COLO668 (cell line): Measurements from ENCODE around the gene WDR83.
A peak's percentile ranks its signal among the peaks of the same experiment; 100 is the strongest.
"Not testable (repeated sequence)": the region's sequence is repeated elsewhere in the genome, so short reads cannot be mapped to it uniquely, and the experiment has no call there.

ENCODE experiments used
- DNase-seq: peaks from one replicate; lab custom pipeline; 2025; ENCODE audit not compliant: unreplicated experiment; lab: John Stamatoyannopoulos, UW

The WDR83 gene

DNA sequence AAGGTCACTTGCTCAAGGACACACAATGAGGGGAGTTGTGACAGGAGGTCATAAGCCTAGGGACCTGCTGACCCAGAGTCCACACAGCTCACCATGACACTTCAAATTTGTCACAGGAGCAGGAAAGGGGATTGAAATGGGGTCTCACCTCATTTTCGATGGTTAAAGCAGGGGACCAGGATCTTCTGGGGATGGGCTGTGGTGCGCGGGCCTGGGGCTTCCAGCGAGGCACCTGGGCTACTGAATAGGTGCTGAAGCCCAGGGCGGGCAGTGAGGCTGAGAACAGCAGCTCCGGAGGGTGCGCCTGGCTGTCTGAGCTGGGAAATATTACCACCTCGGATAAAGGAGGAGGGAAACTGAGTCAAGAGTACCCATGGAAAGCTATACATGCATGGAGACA lies 11.1 kb upstream of the WDR83 start:
- DNase-seq: no peak

DNA sequence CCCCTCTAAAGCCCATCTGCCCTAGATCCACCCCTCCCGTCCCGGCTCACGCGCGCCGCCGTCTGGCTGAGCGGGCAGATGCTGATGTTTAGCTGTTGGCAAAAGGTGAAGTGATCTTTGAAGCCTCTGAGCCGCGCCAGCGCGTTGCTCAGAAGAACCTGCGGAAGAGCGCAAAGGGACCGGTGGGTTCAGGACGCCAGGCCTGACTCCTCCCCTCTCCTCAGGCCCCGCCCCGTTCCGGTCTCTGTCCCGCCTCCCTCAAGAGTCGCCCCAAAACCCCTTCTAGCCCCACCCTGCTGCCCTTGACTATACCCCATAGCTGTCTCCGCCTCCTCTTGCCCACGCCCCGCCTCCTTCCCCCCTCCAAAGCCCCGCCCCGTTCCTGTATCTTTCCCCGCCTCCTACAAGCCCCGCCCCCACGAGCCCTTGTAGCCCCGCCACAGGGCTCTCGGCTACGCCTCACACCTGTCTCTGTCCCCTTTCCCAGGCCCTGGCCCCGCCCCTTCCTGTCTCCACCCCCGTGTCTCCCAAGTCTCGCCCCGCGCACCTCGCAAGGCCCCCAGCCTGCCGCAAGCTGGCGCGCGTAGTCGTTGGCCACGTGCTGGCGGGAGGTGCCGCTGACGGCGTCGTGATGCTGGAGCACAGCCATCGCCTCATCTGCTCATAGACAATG lies 9.6 kb upstream of the WDR83 start:
- peak; percentile 12 for DNase-seq

DNA sequence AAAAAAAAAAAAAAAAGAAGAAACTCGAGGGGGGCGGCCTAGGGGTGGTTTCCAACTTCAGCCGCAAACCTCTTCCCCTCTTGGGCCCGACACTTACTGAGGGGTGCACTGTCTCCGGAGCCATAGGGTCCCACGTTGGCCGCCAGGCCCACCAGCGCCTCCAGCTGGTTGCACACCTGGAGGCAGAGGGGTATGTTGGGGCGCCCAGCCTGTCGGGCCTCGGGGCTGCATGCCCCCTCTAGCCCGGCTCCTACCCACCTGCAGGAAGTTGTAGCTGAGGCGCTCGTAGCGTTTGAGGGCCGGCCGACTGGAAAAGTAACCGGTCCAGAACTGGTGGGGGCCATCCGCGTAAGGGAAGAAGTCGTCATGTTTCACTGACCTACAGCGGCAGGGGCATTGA lies 8.6 kb upstream of the WDR83 start:
- no peak for DNase-seq

DNA sequence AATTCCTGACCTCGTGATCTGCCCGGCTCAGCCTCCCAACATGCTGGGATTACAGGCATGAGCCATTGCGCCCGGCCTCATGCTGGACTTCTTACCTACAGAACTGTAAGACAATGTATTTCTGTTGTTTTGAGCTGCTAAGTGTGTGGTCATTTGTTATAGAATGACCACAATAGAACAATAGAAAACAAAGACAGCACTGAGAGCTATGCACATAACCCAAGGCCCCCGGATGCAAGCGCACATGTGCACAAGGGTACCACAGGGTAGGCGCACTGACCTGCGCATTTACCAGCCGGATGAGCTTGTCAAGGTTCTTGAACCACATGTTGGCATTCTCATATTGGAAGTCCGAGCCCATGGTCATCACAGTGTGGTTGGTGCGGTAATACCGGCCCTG lies 5.6 kb upstream of the WDR83 start:
- no peak for DNase-seq

DNA sequence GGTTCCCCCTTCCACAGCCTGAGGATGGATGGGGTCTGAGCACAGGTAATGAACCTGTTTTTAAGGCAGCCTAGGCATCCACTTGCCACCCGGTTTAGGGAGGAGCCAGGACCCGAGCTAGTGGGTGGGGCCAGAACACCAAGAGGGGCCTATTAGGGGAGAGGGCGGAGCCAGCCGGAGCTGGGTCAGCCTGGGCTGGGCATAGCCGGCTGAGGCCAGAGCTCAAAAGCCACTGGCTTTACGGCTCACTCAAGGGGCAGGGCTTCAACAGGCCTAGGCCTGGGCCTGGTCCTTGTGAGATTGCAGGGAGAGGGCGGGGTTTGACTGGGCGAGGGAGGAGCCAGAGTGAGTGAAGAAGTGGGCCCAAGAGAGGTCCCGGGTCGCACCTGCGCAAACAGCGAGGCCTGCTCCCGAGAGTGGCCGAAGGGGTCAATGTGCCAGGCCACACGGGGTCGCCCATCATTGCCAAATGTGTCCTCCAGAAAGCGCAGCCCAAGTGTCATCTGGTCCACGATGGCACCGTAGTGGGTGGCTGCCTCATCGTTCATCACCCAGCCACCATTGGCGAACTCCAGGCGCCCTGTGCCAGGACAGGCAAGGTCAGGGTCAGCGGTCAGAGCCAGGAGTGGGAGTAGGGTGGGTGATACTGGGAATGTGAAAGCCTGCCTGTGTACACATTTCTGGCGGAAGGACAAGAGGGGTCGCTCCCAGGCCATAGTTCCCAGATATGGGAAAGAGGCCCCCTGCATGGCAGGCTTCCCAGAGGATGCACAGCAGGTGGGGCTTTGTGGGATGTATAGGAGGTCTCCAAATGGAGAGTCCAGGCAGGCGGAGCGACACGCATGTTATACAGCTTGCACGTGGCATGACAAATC lies 2.0 kb upstream of the WDR83 start:
- DNase-seq: no peak

DNA sequence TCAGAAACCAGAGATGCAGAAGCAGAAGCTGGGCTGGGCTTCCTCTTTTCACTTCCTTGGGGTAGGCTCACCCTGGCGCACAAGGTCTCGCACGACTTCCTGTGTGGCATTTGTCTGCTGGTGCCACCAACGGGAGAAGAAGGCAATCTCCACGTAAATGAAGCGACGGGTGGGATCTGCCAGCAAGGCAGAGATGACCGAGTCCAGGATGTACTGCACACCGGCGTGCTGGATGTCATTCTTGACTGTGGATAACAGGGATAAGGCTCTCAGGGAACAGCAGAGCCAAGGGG lies 1.4 kb upstream of the WDR83 start:
- DNase-seq: no peak

DNA sequence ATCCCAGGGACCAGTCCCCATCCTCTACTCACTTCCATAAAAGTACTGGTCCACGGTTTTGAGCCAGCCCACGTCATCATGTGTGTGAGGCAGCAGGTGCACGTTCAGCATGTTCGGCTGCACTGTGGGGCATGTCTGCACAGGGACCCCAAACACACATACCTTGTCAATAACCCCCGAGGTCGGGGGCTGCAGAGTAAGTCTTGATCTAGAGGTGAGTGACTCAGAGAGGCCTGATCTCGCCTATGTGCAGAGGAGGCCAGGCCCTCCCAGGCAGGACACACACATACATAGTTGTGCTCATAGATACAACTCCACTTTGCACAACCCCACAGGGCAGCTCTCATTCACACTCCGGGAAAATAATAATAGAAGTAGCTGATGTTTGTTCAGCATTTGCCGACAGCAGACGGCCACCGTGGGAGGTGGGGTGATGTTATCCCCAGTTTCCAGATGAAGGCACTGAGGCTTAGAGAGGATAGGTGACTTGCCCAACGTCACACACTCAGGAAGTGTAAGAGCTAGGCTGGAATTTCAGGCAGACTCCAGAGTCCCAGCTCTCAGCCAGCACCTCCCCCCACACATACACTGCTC lies 839 bp upstream of the WDR83 start:
- DNase-seq: no peak

DNA sequence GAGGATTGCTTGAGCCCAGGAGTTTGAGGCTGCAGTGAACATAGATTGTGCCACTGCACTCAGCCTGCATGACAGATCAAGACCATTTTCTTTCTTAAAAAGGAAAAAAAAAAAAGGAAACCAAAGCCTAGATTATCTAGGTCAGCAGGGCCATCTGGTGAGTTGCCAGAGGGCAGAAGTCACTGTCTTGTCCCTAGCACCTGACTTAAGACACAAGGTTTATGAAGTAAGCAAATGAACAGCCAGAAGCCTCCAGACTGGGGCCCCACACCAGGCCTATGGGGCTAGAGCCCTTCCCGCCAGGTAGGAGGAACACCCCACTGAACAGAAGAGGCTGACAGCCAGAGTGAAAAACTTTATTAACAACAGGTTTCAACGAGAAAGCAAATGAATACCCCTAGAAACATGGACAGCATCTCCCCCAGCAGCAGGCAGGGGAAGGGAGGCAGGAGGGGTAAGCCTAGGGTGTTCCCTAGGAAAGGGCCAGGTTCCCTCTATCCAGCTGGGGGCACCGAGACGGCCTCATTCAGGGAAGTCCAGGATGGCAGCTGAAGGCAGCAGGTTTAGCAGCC lies 1.2 kb downstream of the WDR83 start:
- DNase-seq: no peak

DNA sequence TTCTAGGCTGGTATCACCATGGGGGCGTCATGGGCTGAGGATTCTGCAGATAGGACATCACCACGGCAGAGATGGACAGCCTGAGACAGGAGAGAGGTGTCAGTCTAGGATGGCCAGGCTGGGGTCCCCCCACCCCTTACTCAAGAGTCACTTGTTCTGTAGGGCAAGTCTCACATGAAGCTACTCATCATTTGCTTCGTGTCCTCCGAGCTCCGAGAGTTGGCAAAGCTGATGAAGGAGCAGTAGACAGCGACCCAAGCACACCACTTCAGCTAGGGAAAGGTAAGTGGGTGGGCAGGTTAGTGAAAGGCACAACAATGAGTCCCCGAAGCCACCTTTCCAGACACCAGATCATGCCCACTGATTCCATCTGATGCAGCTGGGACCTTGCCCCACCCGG lies 1.7 kb downstream of the WDR83 start:
- DNase-seq: no peak

DNA sequence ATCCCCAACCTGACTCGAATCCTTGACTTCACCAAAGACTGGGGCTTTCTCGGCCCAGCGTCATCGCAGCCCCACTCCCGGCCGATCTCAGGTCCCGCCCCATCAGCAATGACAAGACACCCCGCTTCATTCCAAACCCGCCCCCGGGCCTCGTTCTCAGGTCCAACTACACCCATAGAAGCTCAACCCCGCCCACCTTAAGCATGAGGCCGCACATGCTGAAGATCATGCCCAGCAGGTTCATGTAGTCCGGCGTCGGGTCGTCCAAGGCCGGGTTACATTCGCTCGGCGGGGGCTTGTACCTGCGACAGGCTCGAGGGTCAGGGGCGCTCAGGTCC lies 2.3 kb downstream of the WDR83 start:
- DNase-seq: peak; percentile 26

DNA sequence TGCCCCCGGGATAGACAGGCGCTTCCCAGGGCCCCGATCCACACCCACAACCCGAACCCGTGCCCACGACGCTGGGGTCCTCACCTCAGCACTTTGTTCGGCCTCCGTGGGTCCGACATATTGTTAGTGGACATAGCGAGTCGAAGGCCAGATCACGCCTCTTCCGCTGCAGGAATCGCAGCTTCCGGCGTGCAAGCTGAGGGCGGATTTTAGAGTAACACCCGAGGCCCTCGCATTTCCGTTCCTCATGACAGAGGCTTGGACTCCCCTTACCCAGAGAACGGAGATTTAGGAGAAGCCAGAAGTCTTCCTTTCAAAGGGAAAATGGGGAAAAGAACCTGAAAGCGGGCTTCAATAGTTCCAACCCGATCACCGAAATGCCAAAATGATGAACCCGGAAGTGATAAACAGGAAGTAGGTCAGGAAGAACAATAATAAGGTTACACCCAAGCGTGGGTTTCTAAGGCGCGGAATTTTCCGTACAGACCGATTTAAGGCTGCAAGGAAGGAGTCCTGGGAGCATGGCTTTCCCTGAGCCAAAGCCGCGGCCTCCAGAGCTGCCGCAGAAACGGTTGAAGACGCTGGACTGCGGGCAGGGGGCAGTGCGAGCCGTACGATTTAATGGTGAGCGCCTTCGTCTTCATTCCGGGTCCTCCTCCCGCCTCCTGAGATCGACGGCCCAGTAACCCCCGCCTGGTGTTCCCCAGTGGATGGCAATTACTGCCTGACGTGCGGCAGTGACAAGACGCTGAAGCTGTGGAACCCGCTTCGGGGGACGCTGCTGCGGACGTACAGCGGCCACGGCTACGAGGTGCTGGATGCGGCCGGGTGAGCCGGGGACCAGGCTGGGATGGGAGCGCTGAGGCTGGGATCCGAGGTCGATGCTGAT lies 2.9 kb downstream of the WDR83 start:
- DNase-seq: peak; percentile 76

DNA sequence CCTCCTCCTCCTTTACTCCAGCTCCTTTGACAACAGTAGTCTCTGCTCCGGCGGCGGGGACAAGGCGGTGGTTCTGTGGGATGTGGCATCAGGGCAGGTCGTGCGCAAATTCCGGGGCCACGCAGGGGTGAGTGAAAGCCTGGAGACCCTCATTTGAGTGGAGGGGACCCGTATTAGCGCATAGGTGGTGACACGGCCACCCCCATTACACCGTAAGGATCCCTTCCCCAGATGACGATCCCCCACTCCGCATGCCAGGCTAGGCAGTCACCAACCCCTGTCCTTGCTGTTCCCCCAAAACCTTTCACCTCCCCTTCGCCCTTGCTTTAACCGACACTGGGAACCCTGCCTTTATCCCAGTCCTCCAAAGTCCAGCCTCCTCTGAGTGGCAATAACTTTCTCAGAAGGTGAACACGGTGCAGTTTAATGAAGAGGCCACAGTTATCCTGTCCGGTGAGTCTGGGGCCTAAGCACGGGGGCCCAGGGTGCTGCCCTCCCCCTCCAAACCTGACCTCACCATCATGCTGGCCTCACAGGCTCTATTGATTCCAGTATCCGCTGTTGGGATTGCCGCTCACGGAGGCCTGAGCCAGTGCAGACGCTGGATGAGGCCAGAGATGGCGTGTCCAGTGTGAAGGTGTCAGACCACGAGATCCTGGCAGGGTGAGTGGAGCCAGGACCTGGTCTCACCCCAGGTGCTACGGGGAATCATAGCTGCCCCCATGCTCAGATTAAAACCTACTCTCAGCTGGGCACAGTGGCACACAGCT lies 3.7 kb downstream of the WDR83 start:
- no peak for DNase-seq

DNA sequence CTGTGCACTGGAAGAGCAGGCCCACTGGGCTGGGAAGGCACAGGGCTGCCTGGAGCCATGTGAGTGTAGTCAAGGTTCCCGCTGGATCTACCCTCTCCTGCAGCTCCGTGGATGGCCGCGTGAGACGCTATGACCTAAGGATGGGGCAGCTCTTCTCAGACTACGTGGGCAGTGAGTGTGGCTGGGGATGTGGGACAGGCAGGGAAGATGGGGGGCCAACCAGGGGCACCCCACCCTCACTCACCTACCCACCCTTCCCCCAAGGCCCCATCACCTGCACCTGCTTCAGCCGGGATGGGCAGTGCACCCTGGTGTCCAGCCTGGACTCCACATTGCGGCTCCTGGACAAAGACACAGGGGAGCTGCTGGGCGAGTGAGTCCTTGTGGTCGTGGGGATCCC lies 6.1 kb downstream of the WDR83 start:
- DNase-seq: no peak

DNA sequence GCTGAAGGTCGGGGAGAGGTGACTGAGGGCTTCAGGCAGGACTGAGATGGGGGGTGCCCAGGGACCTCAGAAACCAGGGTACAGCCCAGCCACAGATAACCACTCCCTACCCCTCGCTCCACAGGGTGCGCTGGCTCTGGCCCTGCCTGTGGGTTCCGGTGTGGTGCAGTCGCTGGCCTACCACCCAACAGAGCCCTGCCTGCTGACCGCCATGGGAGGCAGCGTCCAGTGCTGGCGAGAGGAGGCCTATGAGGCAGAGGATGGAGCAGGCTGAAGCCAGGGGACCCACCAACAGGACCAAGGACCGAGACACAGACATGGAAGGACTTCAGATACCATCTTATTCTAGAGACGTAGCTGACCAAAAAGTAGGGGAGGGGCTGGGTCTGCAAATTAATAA lies 8.8 kb downstream of the WDR83 start:
- no peak for DNase-seq

DNA sequence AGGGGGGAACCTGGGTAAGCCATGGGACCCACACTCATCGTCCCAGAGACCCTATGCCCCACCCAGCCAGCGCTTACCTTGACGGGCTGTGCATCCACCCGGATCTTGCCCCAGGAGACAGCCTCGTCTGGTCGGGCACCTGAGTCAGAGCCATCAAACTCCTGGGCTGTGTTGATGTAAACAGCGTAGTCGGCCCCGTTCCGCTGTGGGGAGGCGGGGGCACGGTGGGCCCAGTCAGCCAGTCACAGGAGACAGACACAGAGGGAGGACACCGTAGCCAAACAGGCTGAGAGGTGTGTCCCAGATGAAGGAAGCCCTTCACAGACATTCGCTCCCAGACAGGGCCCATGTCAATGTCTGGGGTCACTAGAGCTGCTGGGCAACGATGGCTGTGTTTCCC lies 9.3 kb downstream of the WDR83 start:
- no peak for DNase-seq

DNA sequence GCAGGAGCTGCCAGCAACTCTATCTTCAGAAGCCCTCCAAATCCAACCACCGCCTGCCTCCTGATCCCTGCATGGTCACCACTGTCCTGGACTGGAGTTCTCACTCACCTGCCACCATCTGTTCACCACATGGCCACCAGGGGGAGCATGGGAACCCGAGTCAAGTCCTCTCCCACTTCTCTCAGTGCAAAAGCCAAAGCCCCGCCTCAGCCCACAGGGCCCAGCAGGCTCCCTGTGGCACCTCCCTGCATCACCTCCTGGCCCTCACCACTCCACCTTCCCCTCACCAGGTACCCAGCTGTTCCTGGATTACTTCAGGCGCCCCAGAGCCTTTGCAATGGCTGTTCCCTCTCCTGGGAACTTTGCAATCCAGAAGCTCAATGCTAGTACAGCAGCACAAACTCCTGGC lies 9.8 kb downstream of the WDR83 start:
- DNase-seq: peak; percentile 85

DNA sequence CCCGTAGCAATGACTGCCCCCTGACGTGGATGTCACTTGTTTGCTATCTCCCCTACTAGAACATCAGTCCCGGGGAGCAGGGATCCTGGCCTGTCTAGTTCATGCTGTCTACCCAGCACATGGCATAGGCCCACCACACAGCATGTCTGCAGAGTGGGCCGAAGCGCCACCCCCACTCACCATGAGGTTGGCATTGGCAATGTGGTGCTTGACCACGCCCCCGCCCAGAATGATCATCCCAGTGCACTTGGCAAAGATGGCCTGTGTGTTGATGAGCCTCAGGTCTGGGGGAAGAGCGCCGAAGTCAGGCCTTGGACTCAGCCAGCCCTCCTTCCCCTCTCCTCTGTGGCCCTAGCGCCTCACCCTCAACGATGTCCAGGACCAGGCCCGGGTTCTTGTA lies 10.3 kb downstream of the WDR83 start:
- no peak for DNase-seq

DNA sequence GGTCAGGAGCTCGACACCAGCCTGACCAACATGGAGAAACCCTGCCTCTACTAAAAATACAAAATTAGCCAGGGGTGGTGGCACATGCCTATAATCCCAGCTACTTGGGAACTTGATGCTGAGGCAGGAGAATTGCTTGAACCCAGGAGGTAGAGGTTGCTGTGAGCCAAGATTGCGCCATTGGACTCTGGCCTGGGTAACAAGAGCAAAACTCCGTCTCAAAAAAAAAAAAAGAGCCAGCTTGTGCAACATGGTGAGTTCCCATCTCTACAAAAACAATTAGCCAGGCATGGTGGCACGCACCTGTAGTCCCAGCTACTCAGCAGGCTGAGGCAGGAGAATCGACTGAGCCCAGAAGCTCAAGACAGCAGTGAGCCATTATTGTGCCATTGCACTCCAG lies 11.4 kb downstream of the WDR83 start:
- not testable (repeated sequence) for DNase-seq

DNA sequence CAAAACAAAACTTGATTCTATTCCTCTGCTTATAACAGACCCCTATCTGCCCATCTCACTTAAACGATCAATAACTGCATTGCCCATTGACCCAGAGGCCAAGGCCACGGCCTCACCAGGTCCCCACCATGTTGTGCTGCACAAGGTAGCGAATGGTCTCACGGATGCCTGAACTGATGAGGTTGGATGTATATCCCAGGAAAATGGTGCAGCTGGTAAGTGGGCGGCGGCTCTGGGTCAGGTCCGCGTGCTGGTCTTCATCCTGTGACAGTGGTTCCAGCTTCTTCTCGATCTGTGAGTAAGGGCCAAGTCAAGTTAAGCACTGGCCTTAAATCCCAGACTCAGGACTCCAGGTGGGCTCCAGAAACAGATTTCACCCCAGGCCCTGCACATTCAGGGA lies 13.4 kb downstream of the WDR83 start:
- no peak for DNase-seq
